Measurements from ENCODE around the gene CTIF. TPM values are rescaled to one million over a fixed set of nuclear protein-coding genes. Genes with fewer than 3 reads are reported as not detected.

CTIF gene
- total RNA-seq, 6 experiments from 2014 or later = 77.6 to 100 (median 79.2) TPM

GRCh38 chr18:48707636-48708296, 168.9 kb downstream of the CTIF start:
- peaks cover 33% of the 10 kb centered on the region for H3K36me3 Mint-ChIP-seq (ENCODE audit: low read depth)
- H3K27ac Mint-ChIP-seq = no peak overlapping the region
- peaks cover 15% of the 10 kb centered on the region for H3K4me1 Mint-ChIP-seq (ENCODE audit: low read depth)
- H3K9me3 Mint-ChIP-seq = no peaks in the 10 kb centered on the region
- TF ChIP-seq CTCF (IDR thresholded peaks at IDR 0.05) = no peak
- no peak for DNase-seq
- H3K4me3 Mint-ChIP-seq = no peak overlapping the region
- H3K27me3 Mint-ChIP-seq (ENCODE audit: insufficient read depth) = peaks cover 7% of the 10 kb centered on the region

GRCh38 chr18:48708807-48709206, 170.0 kb downstream of the CTIF start:
- Mint-ChIP-seq H3K27me3 (ENCODE audit: insufficient read depth) (peaks cover 7% of the 10 kb centered on the region), H3K4me1 (ENCODE audit: low read depth) (peaks cover 20% of the 10 kb centered on the region), H3K9me3 (no peaks in the 10 kb centered on the region), H3K27ac (no peak overlapping the region), H3K36me3 (ENCODE audit: low read depth) (peaks cover 35% of the 10 kb centered on the region), H3K4me3 (no peak overlapping the region)
- TF ChIP-seq CTCF (IDR thresholded peaks at IDR 0.05) = no peak
- no peak for DNase-seq

- Mint-ChIP-seq H3K36me3 (ENCODE audit: low read depth) (peaks cover 35% of the 10 kb centered on the region), H3K27me3 (ENCODE audit: insufficient read depth) (peaks cover 7% of the 10 kb centered on the region), H3K9me3 (no peaks in the 10 kb centered on the region), H3K4me3 (no peak overlapping the region), H3K27ac (no peak overlapping the region), H3K4me1 (ENCODE audit: low read depth) (peaks cover 20% of the 10 kb centered on the region)
- no peak for DNase-seq
- no peak for TF ChIP-seq CTCF (IDR thresholded peaks at IDR 0.05)
Observed at GRCh38 chr18:48709371-48710062, 170.7 kb downstream of the CTIF start.

- peaks cover 7% of the 10 kb centered on the region for H3K27me3 Mint-ChIP-seq (ENCODE audit: insufficient read depth)
- H3K9me3 Mint-ChIP-seq = no peaks in the 10 kb centered on the region
- peak; percentile 48 for DNase-seq
- TF ChIP-seq CTCF (IDR thresholded peaks at IDR 0.05) = peak; percentile 73
- H3K36me3 Mint-ChIP-seq (ENCODE audit: low read depth) = peaks cover 39% of the 10 kb centered on the region
- peaks cover 26% of the 10 kb centered on the region for H3K4me1 Mint-ChIP-seq (ENCODE audit: low read depth)
- peak overlapping the region; percentile 15; the same call in 1 of the 2 replicates for H3K27ac Mint-ChIP-seq
- H3K4me3 Mint-ChIP-seq = no peak overlapping the region
Observed at GRCh38 chr18:48711651-48712486, 173.0 kb downstream of the CTIF start.

- H3K4me3 Mint-ChIP-seq = peak overlapping the region; percentile 11; the same call in 1 of the 2 replicates
- no peak for DNase-seq
- peaks cover 33% of the 10 kb centered on the region for H3K36me3 Mint-ChIP-seq (ENCODE audit: low read depth)
- H3K4me1 Mint-ChIP-seq (ENCODE audit: low read depth) = peaks cover 32% of the 10 kb centered on the region
- no peak overlapping the region for H3K27ac Mint-ChIP-seq
- no peak for TF ChIP-seq CTCF (IDR thresholded peaks at IDR 0.05)
- H3K27me3 Mint-ChIP-seq (ENCODE audit: insufficient read depth) = peaks cover 7% of the 10 kb centered on the region
- H3K9me3 Mint-ChIP-seq = no peaks in the 10 kb centered on the region
Observed at GRCh38 chr18:48713309-48713708, 174.5 kb downstream of the CTIF start.
